T-cell (primary cell): ENCODE results near the gene CFAP74. TPM values are rescaled to one million over a fixed set of nuclear protein-coding genes. Genes with fewer than 3 reads are reported as not detected.

Source experiments
- ATAC-seq, 4 experiments: fragments of 200-7000 bp in 3 of 4; fragments of 150-1000 bp in 1 of 4; cut with Tn5 transposase; replicated peaks in 1 of 4; 1 replicate in 3 of 4; 2 replicates in 1 of 4; pipeline ENCODE4 v1.10.0; 2021; ENCODE audit warnings: moderate library complexity in 3 of 4, mild to moderate bottlenecking in 2 of 4, moderate number of reproducible peaks in 1 of 4
- CTCF ChIA-PET, 2 donors: fragments of 300-600 bp; sonication (Branson Sonifier 250); formaldehyde crosslinking; loops; one replicate each; lab custom pipeline; 2022; ENCODE audit warnings: antibody characterized with exemption in 2 of 2; lab: Charles Lee
- POLR2A ChIA-PET, 2 donors: fragments of 300-600 bp; sonication (Branson Sonifier 250); formaldehyde crosslinking; loops; one replicate each; lab custom pipeline; 2022; ENCODE audit warnings: antibody characterized with exemption in 2 of 2; lab: Charles Lee
- DNase-seq, 35 experiments: peaks; one replicate each; pipeline versions ENCODE4 v3.0.0 to v3.0.0-alpha.2; 2013 to 2023
- H3K27ac ChIP-seq: one replicate; pipeline ENCODE4 v1.5.1; 2013; ENCODE audit warnings: low read length
- H3K27me3 ChIP-seq, 2 experiments: replicated peaks in 1 of 2; 1 replicate in 1 of 2; 2 replicates in 1 of 2; pipeline versions ENCODE4 v1.6.1 to v1.7.0; 2013; ENCODE audit warnings: low read length in 1 of 2, mixed read lengths in 1 of 2; ENCODE audit not compliant: control insufficient read depth in 2 of 2, insufficient read depth in 2 of 2; ENCODE audit errors: extremely low read depth in 1 of 2
- H3K36me3 ChIP-seq, 2 donors: 1 replicate in 1 of 2; 2 replicates in 1 of 2; pipeline versions ENCODE4 v1.6.1 to v1.7.0; 2013; ENCODE audit warnings: low read length in 1 of 2; ENCODE audit not compliant: control insufficient read depth in 2 of 2, insufficient read depth in 1 of 2; ENCODE audit errors: extremely low read depth in 1 of 2
- H3K4me1 ChIP-seq, 2 experiments: 1 replicate in 1 of 2; 2 replicates in 1 of 2; pipeline versions ENCODE4 v1.6.1 to v1.7.0; 2013; ENCODE audit warnings: low read length in 2 of 2, mixed read lengths in 1 of 2; ENCODE audit not compliant: insufficient read depth in 2 of 2, control insufficient read depth in 1 of 2; ENCODE audit errors: extremely low read depth in 1 of 2
- H3K4me3 ChIP-seq, 2 donors: 1 replicate in 1 of 2; 2 replicates in 1 of 2; pipeline versions ENCODE4 v1.5.1 to v1.7.0; 2013; ENCODE audit warnings: mild to moderate bottlenecking in 2 of 2, low read length in 1 of 2, moderate library complexity in 1 of 2; ENCODE audit not compliant: control insufficient read depth in 1 of 2; ENCODE audit errors: extremely low read depth in 1 of 2
- H3K9me3 ChIP-seq: 2 replicates; pipeline ENCODE4 v1.7.0; 2013
- H3K27ac Mint-ChIP-seq, 2 donors: one replicate each; pipeline ENCODE4 v1.8.0; 2020 to 2021; ENCODE audit warnings: mild to moderate bottlenecking in 2 of 2, mixed read lengths in 2 of 2
- H3K27me3 Mint-ChIP-seq, 2 donors: one replicate each; pipeline ENCODE4 v1.8.0; 2021 to 2022; ENCODE audit warnings: mixed read lengths in 2 of 2
- H3K36me3 Mint-ChIP-seq: one replicate; pipeline ENCODE4 v1.8.0; 2021; ENCODE audit warnings: mixed read lengths
- H3K4me1 Mint-ChIP-seq, 3 donors: one replicate each; pipeline ENCODE4 v1.8.0; 2020 to 2022; ENCODE audit warnings: mixed read lengths in 3 of 3, mild to moderate bottlenecking in 1 of 3
- H3K4me3 Mint-ChIP-seq, 3 donors: one replicate each; pipeline ENCODE4 v1.8.0; 2020 to 2022; ENCODE audit warnings: mild to moderate bottlenecking in 3 of 3, mixed read lengths in 3 of 3, moderate library complexity in 3 of 3
- H3K9me3 Mint-ChIP-seq, 3 donors: one replicate each; pipeline ENCODE4 v1.8.0; 2020 to 2022; ENCODE audit warnings: mixed read lengths in 3 of 3
- WGBS: methylation state at CpG from one replicate; pipeline ENCODE4 v1.1.5; 2013; ENCODE audit warnings: missing lambda C conversion rate; ENCODE audit not compliant: insufficient coverage; 5-methylcytosine and 5-hydroxymethylcytosine counted together
- total RNA-seq, 35 experiments: library from RNA in 6 of 35; stranded (reverse) in 6 of 35; fragments of 120-200 nt in 1 of 35; gene quantifications; one replicate each; pipeline versions ENCODE4 v1.2.1 to v1.2.4 and lab custom pipeline; 2013 to 2026

CFAP74 gene
- total RNA-seq, 5 donors from 2014 or later (not counting 1 experiment from before 2014, with no cell fraction given), result not detected

DNA sequence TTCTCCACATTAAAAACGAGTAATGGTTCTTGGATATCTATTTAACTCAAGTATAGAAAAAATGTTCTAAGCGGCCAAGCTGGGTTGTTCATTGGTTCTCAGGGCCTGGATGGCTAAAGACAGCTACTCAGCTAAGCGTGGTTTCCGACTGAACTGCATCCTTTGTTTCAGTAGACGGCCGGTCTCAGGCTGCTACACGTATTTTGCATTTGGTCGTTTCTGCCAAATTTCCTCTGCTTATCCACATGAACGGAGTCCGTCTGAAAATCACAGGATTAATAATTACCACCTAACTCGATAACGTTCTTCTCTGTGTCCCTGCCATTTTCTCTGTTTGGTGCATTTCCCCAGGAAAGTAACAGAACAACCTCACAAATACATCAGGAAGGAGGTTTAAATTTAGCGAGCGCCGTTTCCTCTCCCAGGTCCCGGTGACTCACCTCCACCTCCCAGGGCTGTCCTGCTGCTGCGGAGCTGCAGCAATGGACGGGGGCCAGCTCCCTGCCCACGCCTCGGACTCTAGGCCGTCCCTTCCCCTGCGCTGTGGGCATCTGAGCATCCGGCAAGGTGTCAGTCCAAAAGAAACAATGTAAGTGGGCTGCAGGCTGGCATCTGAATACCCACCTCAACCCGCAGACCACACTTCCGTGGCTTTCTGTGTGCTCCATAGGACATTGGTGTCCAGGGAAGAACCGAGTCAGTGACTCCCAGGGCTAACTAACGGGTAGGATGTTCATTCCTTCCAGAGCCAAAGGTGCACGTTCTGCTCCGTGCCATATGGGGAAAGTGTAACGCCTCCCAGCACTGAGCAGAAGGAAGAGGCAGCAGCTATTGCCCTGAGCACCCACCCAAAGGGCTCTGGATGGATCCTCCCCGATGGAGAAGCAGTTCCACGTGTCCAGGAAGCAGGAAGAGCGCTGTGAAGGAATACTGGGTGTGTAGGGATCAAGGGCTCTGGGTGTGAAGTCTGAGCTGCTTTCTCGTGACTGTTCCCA is 11.5 kb upstream of the CFAP74 start:
- H3K4me3 Mint-ChIP-seq, result no peak overlapping the region
- H3K36me3 Mint-ChIP-seq, result no peaks in the 10 kb centered on the region
- Histone ChIP-seq H3K27ac (no peak overlapping the region), H3K27me3 (peaks cover 2 to 52% of the 10 kb centered on the region in 2 experiments), H3K4me1 (peaks cover 0 to 12% of the 10 kb centered on the region in 2 experiments), H3K9me3 (no peaks in the 10 kb centered on the region), H3K4me3 (no peak overlapping the region), H3K36me3 (no peaks in the 10 kb centered on the region)
- no peaks in the 10 kb centered on the region for H3K9me3 Mint-ChIP-seq
- POLR2A ChIA-PET, result no interaction called here
- 58% methylated on average over 28 of the region's 34 CpGs for WGBS
- H3K27me3 Mint-ChIP-seq, result peaks cover 34 to 51% of the 10 kb centered on the region in 2 donors
- DNase-seq (no peak), ATAC-seq (no peak)
- CTCF ChIA-PET, result no interaction called here
- H3K27ac Mint-ChIP-seq, result no peak overlapping the region
- peaks cover 5 to 13% (median 6%) of the 10 kb centered on the region in 3 donors for H3K4me1 Mint-ChIP-seq

DNA sequence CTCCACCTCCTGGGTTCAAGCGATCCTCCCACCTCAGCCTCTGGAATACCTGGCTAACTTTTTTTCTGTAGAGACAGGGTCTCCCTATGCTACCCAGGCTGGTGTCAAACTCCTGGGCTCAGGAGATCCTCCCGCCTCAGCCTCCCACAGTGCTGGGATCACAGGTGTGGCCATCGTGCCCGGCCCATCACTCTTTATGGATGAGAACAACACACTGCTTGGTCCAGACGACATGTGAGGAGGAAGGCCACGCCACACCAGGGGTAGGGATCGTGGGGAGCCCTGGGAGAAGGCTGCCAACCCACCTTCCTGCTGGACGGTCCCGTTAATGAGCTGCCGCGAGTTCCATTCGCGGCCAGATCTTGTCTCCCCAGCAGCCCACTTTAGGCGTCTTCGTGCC is 10.6 kb upstream of the CFAP74 start:
- Mint-ChIP-seq H3K36me3 (no peaks in the 10 kb centered on the region), H3K27me3 (peaks cover 31 to 47% of the 10 kb centered on the region in 2 donors), H3K27ac (no peak overlapping the region), H3K4me1 (peaks cover 4 to 12% (median 6%) of the 10 kb centered on the region in 3 donors), H3K9me3 (no peaks in the 10 kb centered on the region), H3K4me3 (no peak overlapping the region)
- DNase-seq (no peak), ATAC-seq (no peak)
- Histone ChIP-seq H3K9me3 (no peaks in the 10 kb centered on the region), H3K36me3 (no peaks in the 10 kb centered on the region), H3K27me3 (peaks cover 4 to 52% of the 10 kb centered on the region in 2 experiments), H3K4me1 (peaks cover 0 to 7% of the 10 kb centered on the region in 2 experiments), H3K27ac (no peak overlapping the region), H3K4me3 (no peak overlapping the region)
- 84% methylated on average over 15 of the region's 15 CpGs for WGBS
- ChIA-PET POLR2A (no interaction called here), CTCF (no interaction called here)

DNA sequence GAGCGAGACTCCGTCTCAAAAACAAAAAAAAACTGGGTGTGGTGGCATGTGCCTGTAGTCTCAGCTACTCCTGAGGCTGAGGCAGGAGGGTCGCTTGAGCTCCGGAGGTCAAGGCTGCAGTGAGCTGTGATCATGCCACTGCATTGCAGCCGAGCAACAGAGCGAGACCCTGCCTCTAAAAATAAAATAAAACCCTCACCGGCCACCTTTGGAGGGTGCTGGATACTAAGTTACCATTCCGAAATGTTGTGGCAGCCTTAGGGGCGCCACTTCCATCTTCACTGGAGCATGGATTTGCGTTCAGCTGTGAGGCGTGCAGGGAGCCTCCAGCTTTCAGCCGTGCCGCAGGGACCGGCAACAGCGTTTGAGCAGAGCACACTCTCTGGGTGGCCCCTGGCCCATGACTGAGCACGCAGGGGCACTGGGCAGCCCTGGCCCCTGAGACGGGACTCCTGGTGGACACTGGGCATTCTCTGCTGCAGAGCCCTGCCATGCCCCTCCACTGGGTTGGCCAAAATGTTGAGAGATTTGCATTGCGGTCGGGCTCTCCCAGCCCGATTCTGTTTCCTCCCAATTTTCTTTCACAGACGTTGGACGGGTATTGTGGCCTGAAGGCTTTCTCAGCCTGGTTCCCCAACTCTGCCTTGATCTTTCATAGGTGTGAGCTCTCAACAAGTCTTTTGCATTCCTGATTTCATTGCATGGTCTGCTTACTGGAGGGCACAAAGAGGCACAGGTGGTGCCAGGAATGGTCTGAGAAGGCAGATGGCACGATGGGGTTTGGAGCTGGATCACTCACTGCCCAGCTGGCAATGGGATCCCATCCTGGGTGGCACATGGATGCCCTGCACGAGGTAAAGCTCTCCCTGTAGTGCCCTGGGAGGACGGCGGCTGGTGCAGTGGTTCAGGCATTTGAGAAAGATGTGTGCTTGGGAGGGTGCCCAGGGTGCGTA is 5.8 kb upstream of the CFAP74 start:
- ATAC-seq, result no peak
- CTCF ChIA-PET, result no interaction called here
- 86% methylated on average over 19 of the region's 27 CpGs for WGBS

DNA sequence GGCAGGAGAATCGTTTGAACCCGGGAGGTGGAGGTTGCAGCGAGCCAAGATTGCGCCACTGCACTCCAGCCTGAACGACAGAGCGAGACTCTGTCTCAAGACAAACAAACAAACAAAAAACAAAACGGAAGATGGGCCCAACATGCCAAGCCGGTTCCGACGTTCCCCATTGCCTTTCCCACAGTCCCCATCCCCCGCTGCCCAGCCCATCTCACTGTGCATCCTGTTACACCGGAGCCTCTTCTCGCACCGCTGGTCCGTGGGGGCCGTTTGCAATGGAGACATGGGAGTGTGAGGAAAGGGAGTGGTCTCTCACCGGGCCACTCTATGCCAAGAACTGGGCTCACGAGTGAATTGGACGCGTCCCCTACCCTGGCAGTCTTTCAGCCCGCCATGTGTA is 1.3 kb upstream of the CFAP74 start:
- H3K9me3 Mint-ChIP-seq, result no peaks in the 10 kb centered on the region
- H3K4me1 Mint-ChIP-seq, result no peaks in the 10 kb centered on the region
- Histone ChIP-seq H3K4me3 (no peak overlapping the region), H3K9me3 (no peaks in the 10 kb centered on the region), H3K27ac (no peak overlapping the region), H3K4me1 (peaks cover 0 to 4% of the 10 kb centered on the region in 2 experiments), H3K27me3 (peaks cover 13 to 65% of the 10 kb centered on the region in 2 experiments), H3K36me3 (no peaks in the 10 kb centered on the region)
- H3K27ac Mint-ChIP-seq, result no peak overlapping the region
- ChIA-PET CTCF (no interaction called here), POLR2A (no interaction called here)
- peaks cover 37 to 39% of the 10 kb centered on the region in 2 donors for H3K27me3 Mint-ChIP-seq
- ATAC-seq (no peak), DNase-seq (no peak)
- WGBS, result 79% methylated on average over 12 of the region's 21 CpGs
- H3K36me3 Mint-ChIP-seq, result no peaks in the 10 kb centered on the region
- no peak overlapping the region for H3K4me3 Mint-ChIP-seq

More for the DNA sequence above, 5.8 kb upstream of the CFAP74 start:
- no peaks in the 10 kb centered on the region for H3K9me3 Mint-ChIP-seq
- no peaks in the 10 kb centered on the region for H3K36me3 Mint-ChIP-seq
- POLR2A ChIA-PET, result no interaction called here
- Histone ChIP-seq H3K4me1 (no peaks in the 10 kb centered on the region), H3K27ac (no peak overlapping the region), H3K9me3 (no peaks in the 10 kb centered on the region), H3K36me3 (no peaks in the 10 kb centered on the region), H3K4me3 (no peak overlapping the region), H3K27me3 (peaks cover 3 to 42% of the 10 kb centered on the region in 2 experiments)
- DNase-seq, result no peak
- H3K27me3 Mint-ChIP-seq, result peaks cover 17 to 19% of the 10 kb centered on the region in 2 donors
- H3K4me1 Mint-ChIP-seq, result no peaks in the 10 kb centered on the region
- no peak overlapping the region for H3K4me3 Mint-ChIP-seq
- no peak overlapping the region for H3K27ac Mint-ChIP-seq

DNA sequence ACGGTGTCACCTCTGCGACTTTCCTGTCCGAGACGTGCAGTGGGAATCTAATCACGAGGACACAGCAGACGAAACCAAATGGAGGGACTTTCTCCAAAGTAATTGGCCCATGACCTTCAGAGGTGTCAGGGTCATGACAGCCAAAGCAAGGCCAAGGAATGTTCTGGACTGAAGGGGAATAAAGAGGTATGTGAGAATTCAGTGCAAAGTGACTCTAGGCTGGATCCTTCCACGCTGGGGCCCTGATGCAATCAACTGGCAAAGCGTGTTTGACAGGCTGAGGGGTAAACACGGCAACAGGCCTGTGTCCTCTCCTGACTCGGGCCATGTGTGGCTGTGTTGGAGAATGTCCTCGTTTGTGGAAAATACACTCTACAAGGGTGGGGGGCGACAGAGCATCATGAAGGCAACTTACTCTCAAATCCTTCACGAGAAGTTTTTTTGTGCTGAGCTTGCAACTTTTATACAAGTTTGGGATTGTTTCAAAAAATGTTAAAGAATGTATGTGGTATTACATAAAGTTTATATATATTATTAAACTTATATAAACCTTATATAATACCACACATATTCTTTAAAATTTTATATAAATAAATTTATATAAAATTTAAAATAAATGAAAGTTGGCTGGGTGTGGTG is 1.7 kb downstream of the CFAP74 start:
- DNase-seq (no peak), ATAC-seq (no peak)
- H3K4me3 ChIP-seq, result no peak overlapping the region
- no peaks in the 10 kb centered on the region for H3K9me3 ChIP-seq
- H3K4me1 Mint-ChIP-seq, result no peaks in the 10 kb centered on the region
- H3K27me3 ChIP-seq, result peaks cover 10 to 55% of the 10 kb centered on the region in 2 experiments
- H3K36me3 ChIP-seq, result no peaks in the 10 kb centered on the region
- no peak overlapping the region for H3K27ac Mint-ChIP-seq
- H3K27me3 Mint-ChIP-seq, result peaks cover 44 to 46% of the 10 kb centered on the region in 2 donors
- no peak overlapping the region for H3K27ac ChIP-seq
- H3K36me3 Mint-ChIP-seq, result no peaks in the 10 kb centered on the region
- no peak overlapping the region for H3K4me3 Mint-ChIP-seq
- H3K9me3 Mint-ChIP-seq, result no peaks in the 10 kb centered on the region
- POLR2A ChIA-PET, result no interaction called here
- peaks cover 0 to 4% of the 10 kb centered on the region in 2 experiments for H3K4me1 ChIP-seq
- CTCF ChIA-PET, result no interaction called here
- 84% methylated on average over 9 of the region's 13 CpGs for WGBS

DNA sequence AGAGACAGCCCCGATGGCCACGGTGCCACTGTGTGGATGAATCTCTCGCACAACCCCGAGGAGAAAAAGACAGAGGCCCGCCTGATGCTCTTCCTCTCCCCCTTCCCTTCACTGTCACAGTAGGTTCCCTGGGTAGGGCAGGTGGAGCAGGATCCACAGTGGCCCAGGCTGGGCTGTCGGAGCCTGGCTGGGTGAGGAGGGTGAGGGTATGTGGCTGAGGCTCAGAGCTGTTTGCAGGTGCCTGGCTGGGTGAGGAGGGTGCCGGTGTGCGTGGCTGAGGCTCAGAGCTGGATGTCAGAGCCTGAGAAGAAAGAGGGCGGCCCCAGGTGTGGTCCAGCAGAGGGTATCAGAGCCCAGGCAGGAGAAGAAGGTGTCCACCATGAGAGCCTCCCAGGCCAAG is 2.7 kb downstream of the CFAP74 start:
- ChIA-PET POLR2A (no interaction called here), CTCF (no interaction called here)
- H3K27me3 Mint-ChIP-seq, result peaks cover 42 to 45% of the 10 kb centered on the region in 2 donors

More for the DNA sequence above, 2.7 kb downstream of the CFAP74 start:
- Mint-ChIP-seq H3K36me3 (no peaks in the 10 kb centered on the region), H3K9me3 (no peaks in the 10 kb centered on the region), H3K27ac (no peak overlapping the region), H3K4me1 (peaks cover 5 to 6% (median 6%) of the 10 kb centered on the region in 3 donors), H3K4me3 (no peak overlapping the region)
- no CpG with 5 or more reads among the region's 9 CpGs for WGBS
- H3K4me1 ChIP-seq, result peaks cover 0 to 7% of the 10 kb centered on the region in 2 experiments
- H3K4me3 ChIP-seq, result no peak overlapping the region
- no peaks in the 10 kb centered on the region for H3K9me3 ChIP-seq
- H3K27me3 ChIP-seq, result peaks cover 10 to 53% of the 10 kb centered on the region in 2 experiments
- DNase-seq (no peak), ATAC-seq (no peak)
- no peaks in the 10 kb centered on the region for H3K36me3 ChIP-seq
- no peak overlapping the region for H3K27ac ChIP-seq
